Caco-2 (cell line): Measurements from ENCODE around the gene EGFL8. TPM values are rescaled to one million over a fixed set of nuclear protein-coding genes. Genes with fewer than 3 reads are reported as not detected.
A peak's percentile ranks its signal among the peaks of the same experiment; 100 is the strongest.

ENCODE experiments used
- BruUV-seq: library from RNA; stranded (reverse); fragments of 400-500 nt; replicated peaks from 2 replicates; lab custom pipeline; 2021; lab: Mats Ljungman, UMichigan
- CTCF ChIA-PET: fragments of 300-600 bp; sonication (Branson Sonifier 250); formaldehyde crosslinking; loops from one replicate; lab custom pipeline; 2022; ENCODE audit warnings: antibody characterized with exemption; lab: Charles Lee
- POLR2A ChIA-PET: fragments of 300-600 bp; sonication (Branson Sonifier 250); formaldehyde crosslinking; loops from one replicate; lab custom pipeline; 2022; ENCODE audit warnings: antibody characterized with exemption; lab: Charles Lee
- DNase-seq, 2 experiments: peaks; one replicate each; pipeline versions ENCODE4 v3.0.0 to v3.0.0-alpha.2; 2020 to 2022
- H3K27me3 ChIP-seq: replicated peaks from 2 replicates; pipeline ENCODE4 v1.6.0; 2011; ENCODE audit warnings: low read length; ENCODE audit not compliant: control insufficient read depth, insufficient read depth
- H3K36me3 ChIP-seq: 2 replicates; pipeline ENCODE4 v1.5.1; 2011; ENCODE audit warnings: low read length; ENCODE audit not compliant: control insufficient read depth, insufficient read depth
- H3K4me1 ChIP-seq: fragments of 250-450 bp; sonication (Bioruptor Pico); 2 replicates; pipeline ENCODE4 v1.5.1; 2020; ENCODE audit warnings: mild to moderate bottlenecking
- H3K4me3 ChIP-seq: 2 replicates; pipeline ENCODE4 v1.5.1; 2011; ENCODE audit warnings: low read depth, mild to moderate bottlenecking, control low read depth, low read length
- H3K9me3 ChIP-seq: fragments of 250-450 bp; sonication (Bioruptor Pico); 2 replicates; pipeline ENCODE4 v1.5.1; 2020; ENCODE audit warnings: mild to moderate bottlenecking, moderate library complexity
- H3K27ac Mint-ChIP-seq: one replicate; pipeline ENCODE4 v1.8.0; 2022; ENCODE audit warnings: mixed read lengths; ENCODE audit not compliant: unreplicated experiment
- H3K27me3 Mint-ChIP-seq: one replicate; pipeline ENCODE4 v1.8.0; 2022; ENCODE audit warnings: mixed read lengths; ENCODE audit not compliant: insufficient read depth, unreplicated experiment
- H3K36me3 Mint-ChIP-seq: one replicate; pipeline ENCODE4 v1.8.0; 2022; ENCODE audit warnings: mild to moderate bottlenecking, mixed read lengths; ENCODE audit not compliant: insufficient read depth, unreplicated experiment
- H3K4me1 Mint-ChIP-seq: one replicate; pipeline ENCODE4 v1.8.0; 2022; ENCODE audit warnings: low read depth, mixed read lengths; ENCODE audit not compliant: unreplicated experiment
- H3K4me3 Mint-ChIP-seq: one replicate; pipeline ENCODE4 v1.8.0; 2022; ENCODE audit warnings: mild to moderate bottlenecking, moderate library complexity, mixed read lengths; ENCODE audit not compliant: unreplicated experiment
- H3K9me3 Mint-ChIP-seq: one replicate; pipeline ENCODE4 v1.8.0; 2022; ENCODE audit warnings: mixed read lengths; ENCODE audit not compliant: unreplicated experiment
- intact Hi-C: fragments of 100-400 bp; cut with micrococcal nuclease; formaldehyde crosslinking; loops from one replicate; pipeline ENCODE4 v1.10.0; 2022; ENCODE audit not compliant: unreplicated experiment
- total RNA-seq: library from RNA; stranded (reverse); gene quantifications from 2 replicates; pipeline ENCODE4 v1.2.3, GENCODE V29; 2022
- TF ChIP-seq, protein P1 (sequence below), 2 experiments: fragments of 200-600 bp in 1 of 2; IDR thresholded peaks; 1 replicate in 1 of 2; 2 replicates in 1 of 2; pipeline versions ENCODE4 v1.5.1 to v1.8.0; 2011 to 2022; ENCODE audit warnings: antibody characterized with exemption in 1 of 2, control low read depth in 1 of 2, inconsistent platforms in 1 of 2, low read depth in 1 of 2, low read length in 1 of 2, mild to moderate bottlenecking in 1 of 2, moderate library complexity in 1 of 2; ENCODE audit not compliant: insufficient read depth in 1 of 2, severe bottlenecking in 1 of 2, unreplicated experiment in 1 of 2

The EGFL8 gene
- total RNA-seq, 1 experiment from 2014 or later = 45.0 TPM

DNA sequence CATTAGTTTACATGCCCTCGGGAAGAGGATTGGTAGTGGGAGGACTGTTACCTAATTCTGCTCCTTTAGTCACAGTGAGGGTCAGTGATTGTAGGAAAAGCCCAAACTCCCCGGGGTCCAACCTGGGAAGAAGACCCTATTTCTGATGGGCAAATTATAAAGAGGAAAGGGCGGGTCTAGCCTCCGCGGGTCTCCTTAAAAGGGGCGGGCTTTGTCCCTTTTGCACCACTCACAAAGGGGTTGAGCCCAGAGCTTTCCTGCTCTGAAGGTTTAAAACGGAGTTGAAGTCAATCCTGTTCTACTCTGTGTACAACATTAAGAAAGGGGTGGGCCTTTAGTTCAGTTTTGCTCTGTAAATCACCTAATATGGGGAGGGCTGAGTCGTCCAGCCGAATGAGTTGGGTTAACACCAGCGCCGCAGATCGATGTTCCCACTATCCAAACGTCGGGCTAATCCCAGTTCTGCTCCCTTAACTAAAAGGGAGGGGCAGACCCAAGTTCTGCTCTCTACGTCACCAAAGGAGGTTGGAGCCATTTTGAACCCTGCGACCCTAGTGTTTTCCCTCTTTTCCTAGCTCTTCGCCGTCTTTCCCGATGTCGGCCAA is 12.9 kb downstream of the EGFL8 start:
- Histone ChIP-seq H3K36me3 (peaks cover 1% of the 10 kb centered on the region), H3K27me3 (no peaks in the 10 kb centered on the region), H3K4me3 (peak overlapping the region; percentile 87), H3K4me1 (peaks cover 22% of the 10 kb centered on the region), H3K9me3 (no peaks in the 10 kb centered on the region)
- H3K36me3 Mint-ChIP-seq = peaks cover 42% of the 10 kb centered on the region
- ChIA-PET CTCF (interaction anchor here (0.6 to 2.1 kb wide), 7 partner anchors 13 to 794 kb away, joined by 3 to 24 read pairs (median 3); partner anchors contain the start of genes GPSM3 and PBX2), POLR2A (interaction anchor here (0.6 to 1.4 kb wide), 5 partner anchors 13 to 363 kb away, joined by 3 to 29 read pairs (median 3); partner anchors contain the start of genes FKBPL and PBX2)
- peak overlapping the region; percentile 81 for H3K4me3 Mint-ChIP-seq
- no peaks in the 10 kb centered on the region for H3K9me3 Mint-ChIP-seq
- TF ChIP-seq, protein P1, sequence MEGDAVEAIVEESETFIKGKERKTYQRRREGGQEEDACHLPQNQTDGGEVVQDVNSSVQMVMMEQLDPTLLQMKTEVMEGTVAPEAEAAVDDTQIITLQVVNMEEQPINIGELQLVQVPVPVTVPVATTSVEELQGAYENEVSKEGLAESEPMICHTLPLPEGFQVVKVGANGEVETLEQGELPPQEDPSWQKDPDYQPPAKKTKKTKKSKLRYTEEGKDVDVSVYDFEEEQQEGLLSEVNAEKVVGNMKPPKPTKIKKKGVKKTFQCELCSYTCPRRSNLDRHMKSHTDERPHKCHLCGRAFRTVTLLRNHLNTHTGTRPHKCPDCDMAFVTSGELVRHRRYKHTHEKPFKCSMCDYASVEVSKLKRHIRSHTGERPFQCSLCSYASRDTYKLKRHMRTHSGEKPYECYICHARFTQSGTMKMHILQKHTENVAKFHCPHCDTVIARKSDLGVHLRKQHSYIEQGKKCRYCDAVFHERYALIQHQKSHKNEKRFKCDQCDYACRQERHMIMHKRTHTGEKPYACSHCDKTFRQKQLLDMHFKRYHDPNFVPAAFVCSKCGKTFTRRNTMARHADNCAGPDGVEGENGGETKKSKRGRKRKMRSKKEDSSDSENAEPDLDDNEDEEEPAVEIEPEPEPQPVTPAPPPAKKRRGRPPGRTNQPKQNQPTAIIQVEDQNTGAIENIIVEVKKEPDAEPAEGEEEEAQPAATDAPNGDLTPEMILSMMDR (IDR thresholded peaks at IDR 0.05; ENCODE audit: insufficient read depth in 1 of 2, low read depth in 1 of 2, low read length in 1 of 2, severe bottlenecking in 1 of 2, unreplicated experiment in 1 of 2) = no peak
- H3K27ac Mint-ChIP-seq = peak overlapping the region; percentile 94
- peaks cover 46% of the 10 kb centered on the region for H3K4me1 Mint-ChIP-seq
- intact Hi-C loops = loop anchor here (1.0 kb wide), 1 partner anchor 18 kb away; no protein-coding TSS in a partner anchor
- no peaks in the 10 kb centered on the region for H3K27me3 Mint-ChIP-seq
- peak; percentile 64 to 68 for DNase-seq
- BruUV-seq = TSS peak; percentile 58

DNA sequence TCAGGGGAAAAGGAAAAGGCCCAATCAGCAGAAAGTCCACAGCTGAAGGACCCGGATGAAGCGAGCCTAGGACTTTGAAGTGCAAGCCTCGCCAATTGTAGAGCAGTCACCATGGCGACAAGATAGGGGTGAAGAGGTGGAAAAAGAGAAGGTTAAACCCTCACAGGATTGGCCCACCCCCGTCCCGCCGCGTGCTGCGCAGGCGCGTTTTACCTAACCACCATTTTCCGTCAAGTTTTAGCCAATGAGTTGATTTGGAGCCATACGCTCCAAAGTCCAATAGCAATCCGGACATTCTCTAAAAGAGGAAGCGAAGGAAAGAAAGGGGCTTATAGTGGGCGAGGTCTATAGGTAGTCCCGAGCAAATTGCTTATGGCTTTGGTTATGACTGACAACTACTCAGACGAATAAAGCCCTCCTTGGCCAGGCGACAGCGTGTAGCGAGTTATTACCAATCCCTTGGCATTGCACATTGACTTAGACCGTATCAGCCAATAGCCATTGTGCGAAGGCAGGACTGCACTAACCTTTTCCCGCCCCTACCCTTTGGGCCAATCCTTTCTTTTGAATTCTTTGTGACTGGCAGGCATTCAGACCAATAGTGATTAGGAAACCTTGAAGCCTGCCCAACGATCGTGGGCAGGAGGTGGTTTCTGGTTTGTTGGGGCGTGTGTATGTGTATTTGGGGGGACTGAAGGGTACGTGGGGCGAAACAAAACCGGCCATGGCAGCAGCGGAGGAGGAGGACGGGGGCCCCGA is 13.6 kb downstream of the EGFL8 start, which contains the start of gene RNF5:
Gene RNF5 (plus strand): TSS at position 618 of the 759 bp plus-strand sequence. CDS start 107 bp downstream, at position 725.
- peaks cover 46% of the 10 kb centered on the region for H3K36me3 Mint-ChIP-seq

More for the DNA sequence above, 13.6 kb downstream of the EGFL8 start, which contains the start of gene RNF5:
- TF ChIP-seq, protein P1 (IDR thresholded peaks at IDR 0.05; ENCODE audit: insufficient read depth in 1 of 2, low read depth in 1 of 2, low read length in 1 of 2, severe bottlenecking in 1 of 2, unreplicated experiment in 1 of 2) = no peak
- intact Hi-C loops = loop anchor here (1.0 kb wide), 4 partner anchors 12 to 50 kb away; partner anchors contain the start of genes ATF6B, PBX2 and PPT2
- Mint-ChIP-seq H3K9me3 (no peaks in the 10 kb centered on the region), H3K27me3 (no peaks in the 10 kb centered on the region), H3K4me3 (peak within 1 kb of the TSS; percentile 81), H3K27ac (peak within 1 kb of the TSS; percentile 94), H3K4me1 (peaks cover 46% of the 10 kb centered on the region)
- H3K36me3 ChIP-seq = peaks cover 1% of the 10 kb centered on the region
- peak; percentile 97 to 99 for DNase-seq
- H3K9me3 ChIP-seq = no peaks in the 10 kb centered on the region
- peak within 1 kb of the TSS; percentile 87 for H3K4me3 ChIP-seq
- BruUV-seq = no TSS peak
- no peaks in the 10 kb centered on the region for H3K27me3 ChIP-seq
- H3K4me1 ChIP-seq = peaks cover 15% of the 10 kb centered on the region
- ChIA-PET CTCF (interaction anchor here (0.6 to 2.1 kb wide), 8 partner anchors 12 to 793 kb away, joined by 3 to 24 read pairs (median 4); partner anchors contain the start of genes GPSM3 and PBX2), POLR2A (interaction anchor here (0.6 to 1.4 kb wide), 5 partner anchors 18 to 439 kb away, joined by 3 to 29 read pairs (median 3); partner anchors contain the start of gene FKBPL)
